ENCODE results near the gene CRMP1.

Gene CRMP1

GRCh38 chr4:5933996-5934831 is 41.3 kb upstream of the CRMP1 start:
- no peaks in the 10 kb centered on the region for H3K79me2 ChIP-seq (ENCODE audit: insufficient read depth, low read length)
- TF ChIP-seq CTCF (conservative IDR thresholded peaks at IDR 0.05; ENCODE audit: low read length) = no peak
- no peak for TF ChIP-seq EZH2phosphoT487 (IDR thresholded peaks at IDR 0.05; ENCODE audit: borderline replicate concordance)

DNA sequence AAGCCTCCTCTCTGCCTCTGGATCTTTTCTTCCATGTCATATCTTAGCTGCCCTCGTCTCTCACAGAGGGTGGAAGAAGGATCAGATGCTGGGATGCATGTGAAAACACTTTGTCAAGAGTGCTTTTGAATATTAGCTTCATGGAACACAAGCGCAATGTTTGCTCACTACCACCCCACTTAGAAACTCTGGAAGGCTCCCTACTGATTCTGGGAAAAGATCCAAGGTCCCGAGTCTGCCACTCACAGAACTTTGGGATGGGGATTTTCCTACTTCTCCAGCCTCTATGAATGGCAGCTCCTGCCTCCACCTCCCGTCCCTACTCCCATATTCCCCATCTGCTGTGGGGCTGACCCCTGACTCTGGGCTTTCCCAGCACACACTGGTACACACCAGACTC is 40.2 kb upstream of the CRMP1 start:
- Histone ChIP-seq H3K9me2 (replicated peaks; ENCODE audit: low read depth, low read length) (no peaks in the 10 kb centered on the region), H2AFZ (ENCODE audit: low read length) (no peak overlapping the region), H3F3A (ENCODE audit: low read depth) (no peaks in the 10 kb centered on the region), H3K9ac (ENCODE audit: low read depth, low read length, poor library complexity, severe bottlenecking) (no peak overlapping the region), H3K36me3 (ENCODE audit: insufficient read depth, low read length) (no peaks in the 10 kb centered on the region), H3K79me2 (ENCODE audit: insufficient read depth, low read length) (no peaks in the 10 kb centered on the region), H3K4me1 (ENCODE audit: insufficient read depth, low read length, poor library complexity, severe bottlenecking) (no peaks in the 10 kb centered on the region), H3K9me3 (ENCODE audit: insufficient read depth, low read depth, low read length) (no peaks in the 10 kb centered on the region), H3K4me2 (ENCODE audit: low read depth, low read length, poor library complexity, severe bottlenecking) (no peak overlapping the region), H4K20me1 (ENCODE audit: insufficient read depth, low read length, poor library complexity, severe bottlenecking) (no peaks in the 10 kb centered on the region), H3K4me3 (ENCODE audit: low read length, poor library complexity, severe bottlenecking) (no peak overlapping the region), H3K27me3 (ENCODE audit: insufficient read depth, low read length, poor library complexity, severe bottlenecking) (no peaks in the 10 kb centered on the region)
- TF ChIP-seq EZH2phosphoT487 (IDR thresholded peaks at IDR 0.05; ENCODE audit: borderline replicate concordance) = no peak
- TF ChIP-seq CTCF (conservative IDR thresholded peaks at IDR 0.05; ENCODE audit: low read length) = no peak

More at GRCh38 chr4:5933996-5934831, 41.3 kb upstream of the CRMP1 start:
- H3F3A ChIP-seq (ENCODE audit: low read depth) = no peaks in the 10 kb centered on the region
- no peak overlapping the region for H3K4me3 ChIP-seq (ENCODE audit: low read length, poor library complexity, severe bottlenecking)
- no peaks in the 10 kb centered on the region for H3K27me3 ChIP-seq (ENCODE audit: insufficient read depth, low read length, poor library complexity, severe bottlenecking)
- no peaks in the 10 kb centered on the region for H3K4me1 ChIP-seq (ENCODE audit: insufficient read depth, low read length, poor library complexity, severe bottlenecking)
- H2AFZ ChIP-seq (ENCODE audit: low read length) = no peak overlapping the region
- no peaks in the 10 kb centered on the region for H3K9me2 ChIP-seq (replicated peaks; ENCODE audit: low read depth, low read length)
- no peak overlapping the region for H3K4me2 ChIP-seq (ENCODE audit: low read depth, low read length, poor library complexity, severe bottlenecking)
- no peaks in the 10 kb centered on the region for H4K20me1 ChIP-seq (ENCODE audit: insufficient read depth, low read length, poor library complexity, severe bottlenecking)
- no peaks in the 10 kb centered on the region for H3K9me3 ChIP-seq (ENCODE audit: insufficient read depth, low read depth, low read length)
- no peak overlapping the region for H3K9ac ChIP-seq (ENCODE audit: low read depth, low read length, poor library complexity, severe bottlenecking)
- no peaks in the 10 kb centered on the region for H3K36me3 ChIP-seq (ENCODE audit: insufficient read depth, low read length)

DNA sequence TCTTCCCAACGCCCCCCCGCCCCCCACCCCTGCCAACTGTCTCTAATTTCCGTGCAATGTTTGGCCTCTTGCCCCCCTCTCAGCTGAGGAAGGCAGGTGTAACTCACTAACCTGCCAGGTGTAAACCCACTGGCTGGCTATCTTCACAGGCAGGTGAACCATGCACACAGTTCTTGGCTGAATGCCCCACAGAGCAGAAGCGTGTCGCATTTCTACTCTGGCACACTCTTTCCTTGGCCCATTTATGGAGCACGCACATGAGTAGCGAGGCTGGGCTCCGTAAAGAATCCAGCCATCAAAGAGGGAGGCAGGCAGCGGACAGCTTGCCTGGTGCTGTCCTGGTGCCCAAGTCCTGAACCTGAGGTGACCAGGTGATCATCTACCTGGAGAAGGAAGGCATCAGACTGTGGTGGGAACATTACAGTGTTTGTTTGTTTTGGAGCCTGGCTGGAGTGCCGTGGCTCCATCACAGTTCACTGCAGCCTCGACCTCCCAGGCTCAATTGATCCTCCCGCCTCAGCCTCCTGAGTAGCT is 39.2 kb upstream of the CRMP1 start:
- Histone ChIP-seq H3K9me2 (replicated peaks; ENCODE audit: low read depth, low read length) (no peaks in the 10 kb centered on the region), H3K4me3 (ENCODE audit: low read length, poor library complexity, severe bottlenecking) (no peak overlapping the region), H3F3A (ENCODE audit: low read depth) (no peaks in the 10 kb centered on the region), H3K36me3 (ENCODE audit: insufficient read depth, low read length) (no peaks in the 10 kb centered on the region), H4K20me1 (ENCODE audit: insufficient read depth, low read length, poor library complexity, severe bottlenecking) (no peaks in the 10 kb centered on the region), H3K9me3 (ENCODE audit: insufficient read depth, low read depth, low read length) (no peaks in the 10 kb centered on the region), H3K79me2 (ENCODE audit: insufficient read depth, low read length) (no peaks in the 10 kb centered on the region), H2AFZ (ENCODE audit: low read length) (no peak overlapping the region), H3K9ac (ENCODE audit: low read depth, low read length, poor library complexity, severe bottlenecking) (no peak overlapping the region), H3K4me1 (ENCODE audit: insufficient read depth, low read length, poor library complexity, severe bottlenecking) (no peaks in the 10 kb centered on the region), H3K4me2 (ENCODE audit: low read depth, low read length, poor library complexity, severe bottlenecking) (no peak overlapping the region), H3K27me3 (ENCODE audit: insufficient read depth, low read length, poor library complexity, severe bottlenecking) (no peaks in the 10 kb centered on the region)
- no peak for TF ChIP-seq CTCF (conservative IDR thresholded peaks at IDR 0.05; ENCODE audit: low read length)
- TF ChIP-seq EZH2phosphoT487 (IDR thresholded peaks at IDR 0.05; ENCODE audit: borderline replicate concordance) = no peak

Data from Loucy (cell line).